CD4-positive, alpha-beta T cell (primary cell): ENCODE measurements around the gene FOXC1. TPM values are rescaled to one million over a fixed set of nuclear protein-coding genes. Genes with fewer than 3 reads are reported as not detected.

Source experiments
- ATAC-seq: fragments of 200-7000 bp; cut with Tn5 transposase; one replicate; pipeline ENCODE4 v1.10.0; 2022; ENCODE audit warnings: mild to moderate bottlenecking; ENCODE audit not compliant: poor library complexity
- CTCF ChIA-PET: fragments of 350-600 bp; sonication (Branson Sonifier 250); formaldehyde crosslinking; loops from one replicate; lab custom pipeline; 2021; ENCODE audit warnings: antibody characterized with exemption, inconsistent platforms; lab: Charles Lee
- POLR2A ChIA-PET: fragments of 350-600 bp; sonication (Branson Sonifier 250); formaldehyde crosslinking; loops from one replicate; lab custom pipeline; 2021; ENCODE audit warnings: antibody characterized with exemption, inconsistent platforms; lab: Charles Lee
- DNase-seq, 14 experiments: peaks; one replicate each; pipeline ENCODE4 v3.0.0-alpha.2; 2013 to 2020; ENCODE audit warnings: mixed read lengths in 2 of 14
- H3K27ac ChIP-seq, 2 donors: one replicate each; pipeline versions ENCODE4 v1.5.1 to v1.7.0; 2013; ENCODE audit warnings: low read length in 2 of 2, low read depth in 1 of 2, mild to moderate bottlenecking in 1 of 2
- H3K27me3 ChIP-seq, 2 experiments: 1 replicate in 1 of 2; 2 replicates in 1 of 2; pipeline versions ENCODE4 v1.6.1 to v1.7.0; 2013; ENCODE audit warnings: low read length in 2 of 2, control low read depth in 1 of 2, mild to moderate bottlenecking in 1 of 2, moderate library complexity in 1 of 2; ENCODE audit not compliant: insufficient read depth in 2 of 2, control insufficient read depth in 1 of 2
- H3K36me3 ChIP-seq: one replicate; pipeline ENCODE4 v1.6.1; 2013; ENCODE audit warnings: low read length, control low read depth; ENCODE audit not compliant: insufficient read depth
- H3K4me1 ChIP-seq: one replicate; pipeline ENCODE4 v1.6.1; 2013; ENCODE audit warnings: low read length, control low read depth; ENCODE audit not compliant: insufficient read depth
- H3K4me3 ChIP-seq: one replicate; pipeline ENCODE4 v1.5.1; 2013; ENCODE audit warnings: mild to moderate bottlenecking, low read length, moderate library complexity
- H3K9me3 ChIP-seq, 2 experiments: 1 replicate in 1 of 2; 2 replicates in 1 of 2; pipeline versions ENCODE4 v1.6.1 to v1.7.0; 2013; ENCODE audit warnings: low read length in 2 of 2, mild to moderate bottlenecking in 2 of 2, control low read depth in 1 of 2, moderate library complexity in 1 of 2; ENCODE audit not compliant: control insufficient read depth in 1 of 2, insufficient read depth in 1 of 2
- H3K27ac Mint-ChIP-seq: one replicate; pipeline ENCODE4 v1.8.0; 2020; ENCODE audit warnings: mixed read lengths
- H3K27me3 Mint-ChIP-seq: one replicate; pipeline ENCODE4 v1.8.0; 2021; ENCODE audit warnings: mixed read lengths
- H3K36me3 Mint-ChIP-seq: one replicate; pipeline ENCODE4 v1.8.0; 2021; ENCODE audit warnings: low read depth, mixed read lengths
- H3K4me1 Mint-ChIP-seq: one replicate; pipeline ENCODE4 v1.8.0; 2021; ENCODE audit warnings: low read depth, mixed read lengths
- H3K4me3 Mint-ChIP-seq: one replicate; pipeline ENCODE4 v1.8.0; 2020; ENCODE audit warnings: mild to moderate bottlenecking, mixed read lengths
- H3K9me3 Mint-ChIP-seq: one replicate; pipeline ENCODE4 v1.8.0; 2020; ENCODE audit warnings: mixed read lengths
- CTCF ChIP-seq: fragments of 200-600 bp; IDR thresholded peaks from one replicate; pipeline ENCODE4 v1.8.0; 2022; ENCODE audit warnings: antibody characterized with exemption, mild to moderate bottlenecking
- intact Hi-C, 2 experiments: fragments of 100-400 bp; cut with DNase I in 1 of 2; cut with micrococcal nuclease in 1 of 2; formaldehyde crosslinking; loops; one replicate each; pipeline versions ENCODE4 v1.15.1 to v1.9.0; 2023 to 2025; cut with DNase I, micrococcal nuclease
- total RNA-seq, 174 experiments: library from RNA in 2 of 174; stranded (reverse) in 2 of 174; gene quantifications; one replicate each; pipeline ENCODE4 v1.2.3 and lab custom pipeline; 2021 to 2026

Gene FOXC1
- total RNA-seq, 2 experiments from 2014 or later: not detected

- no peak overlapping the region for H3K4me3 Mint-ChIP-seq
- Histone ChIP-seq H3K4me1 (peaks cover 8% of the 10 kb centered on the region), H3K4me3 (no peak overlapping the region), H3K27me3 (peaks cover 26 to 37% of the 10 kb centered on the region in 2 experiments), H3K27ac (no peak overlapping the region), H3K9me3 (no peaks in the 10 kb centered on the region), H3K36me3 (no peaks in the 10 kb centered on the region)
- no peak for TF ChIP-seq CTCF
- H3K27me3 Mint-ChIP-seq: peaks cover 62% of the 10 kb centered on the region
- no peak for DNase-seq
- peaks cover 8% of the 10 kb centered on the region for H3K4me1 Mint-ChIP-seq
- no peaks in the 10 kb centered on the region for H3K9me3 Mint-ChIP-seq
- intact Hi-C loops: loop anchor here (1.0 to 2.0 kb wide), 8 partner anchors 71 to 1155 kb away; partner anchors contain the start of gene MYLK4 (in 1 of the 2)
- no peak overlapping the region for H3K27ac Mint-ChIP-seq
- ChIA-PET CTCF (interaction anchor here (0.5 to 2.0 kb wide), 9 partner anchors 11 to 1155 kb away, joined by 3 to 28 read pairs (median 3); no protein-coding TSS in a partner anchor), POLR2A (interaction anchor here (1.1 to 1.4 kb wide), 3 partner anchors 71 to 1039 kb away, joined by 4 to 5 read pairs (median 4); no protein-coding TSS in a partner anchor)
- no peak for ATAC-seq
- no peaks in the 10 kb centered on the region for H3K36me3 Mint-ChIP-seq
Measured at GRCh38 chr6:1595271-1596087, 14.2 kb upstream of the FOXC1 start.

- peak overlapping the region; percentile 49 for H3K4me3 Mint-ChIP-seq
- peaks cover 8% of the 10 kb centered on the region for H3K4me1 ChIP-seq
- peaks cover 70% of the 10 kb centered on the region for H3K27me3 Mint-ChIP-seq
- peaks cover 8% of the 10 kb centered on the region for H3K4me1 Mint-ChIP-seq
- H3K36me3 Mint-ChIP-seq: no peaks in the 10 kb centered on the region
- H3K9me3 ChIP-seq: peaks cover 0 to 2% of the 10 kb centered on the region in 2 experiments
- no peaks in the 10 kb centered on the region for H3K9me3 Mint-ChIP-seq
- POLR2A ChIA-PET: interaction anchor here (1.3 to 1.4 kb wide), 2 partner anchors 72 to 1038 kb away, joined by 4 to 5 read pairs; no protein-coding TSS in a partner anchor
- TF ChIP-seq CTCF: peak; percentile 93
- DNase-seq: peak; percentile 42 to 82 (median 58)
- H3K36me3 ChIP-seq: no peaks in the 10 kb centered on the region
- intact Hi-C loops: loop anchor here (1.0 to 2.0 kb wide), 8 partner anchors 72 to 1155 kb away; partner anchors contain the start of gene MYLK4 (in 1 of the 2)
- no peak overlapping the region for H3K27ac Mint-ChIP-seq
- no peak overlapping the region for H3K27ac ChIP-seq
- no peak overlapping the region for H3K4me3 ChIP-seq
- peaks cover 33 to 44% of the 10 kb centered on the region in 2 experiments for H3K27me3 ChIP-seq
- CTCF ChIA-PET: interaction anchor here (0.5 to 2.0 kb wide), 12 partner anchors 11 to 1154 kb away, joined by 3 to 28 read pairs (median 3); no protein-coding TSS in a partner anchor
- ATAC-seq: peak; percentile 90
Measured at GRCh38 chr6:1596088-1596852, 13.4 kb upstream of the FOXC1 start.

- H3K27me3 ChIP-seq: peaks cover 37 to 54% of the 10 kb centered on the region in 2 experiments
- H3K27ac ChIP-seq: no peak overlapping the region
- intact Hi-C loops: loop anchor here (2.0 kb wide), 5 partner anchors 508 to 1154 kb away; partner anchors contain the start of gene MYLK4 (in 1 of the 2)
- Mint-ChIP-seq H3K27me3 (peaks cover 75% of the 10 kb centered on the region), H3K4me1 (peaks cover 8% of the 10 kb centered on the region), H3K9me3 (no peaks in the 10 kb centered on the region), H3K27ac (no peak overlapping the region), H3K36me3 (no peaks in the 10 kb centered on the region), H3K4me3 (no peak overlapping the region)
- H3K4me1 ChIP-seq: peaks cover 8% of the 10 kb centered on the region
- peaks cover 0 to 4% of the 10 kb centered on the region in 2 experiments for H3K9me3 ChIP-seq
- DNase-seq (no peak), ATAC-seq (no peak)
- TF ChIP-seq CTCF: no peak
- ChIA-PET CTCF (interaction anchor here (1.1 to 2.0 kb wide), 6 partner anchors 10 to 1153 kb away, joined by 3 to 28 read pairs (median 3); no protein-coding TSS in a partner anchor), POLR2A (interaction anchor here (1.3 kb wide), 1 partner anchor 73 kb away, joined by 4 read pairs; no protein-coding TSS in a partner anchor)
- no peaks in the 10 kb centered on the region for H3K36me3 ChIP-seq
- H3K4me3 ChIP-seq: no peak overlapping the region
Measured at GRCh38 chr6:1597121-1597744, 12.5 kb upstream of the FOXC1 start.
